ENCODE data around the gene DENND1A. TPM values are rescaled to one million over a fixed set of nuclear protein-coding genes. Genes with fewer than 3 reads are reported as not detected.

DENND1A gene
- 22.4 to 23.5 TPM (median 23.1 TPM) in 3 replicates for total RNA-seq (2021)
- Bru-seq, nascent RNA, result percentile 69 among the genes with signal in this experiment
- long read RNA-seq, experiment 1, full-length matches to known transcripts, result 23 of 69 reads
- long read RNA-seq, experiment 1, partial matches to known transcripts, result 8 of 69 reads
- long read RNA-seq, experiment 1, other reads (novel, unspliced or antisense), result 38 of 69 reads
- long read RNA-seq, experiment 2, partial matches to known transcripts, result 4 of 22 reads
- long read RNA-seq, experiment 2, other reads (novel, unspliced or antisense), result 15 of 22 reads
- long read RNA-seq, experiment 3, partial matches to known transcripts, result 1 of 3 reads
- long read RNA-seq, experiment 3, other reads (novel, unspliced or antisense), result 1 of 3 reads

- ChIA-PET CTCF (interaction anchor here (1.5 kb wide), 1 partner anchor 110 kb away, joined by 3 read pairs; no protein-coding TSS in a partner anchor), POLR2A (no interaction called here)
- ATAC-seq (peak; percentile 76), DNase-seq (ENCODE audit: low spot score) (peak; percentile 95)
- Mint-ChIP-seq H3K9me3 (no peaks in the 10 kb centered on the region), H3K27me3 (ENCODE audit: low read depth) (peaks cover 5% of the 10 kb centered on the region), H3K27ac (peak within 1 kb of the TSS; percentile 78; the same call in 1 of the 2 replicates), H3K4me3 (peak within 1 kb of the TSS; percentile 80), H3K36me3 (no peaks in the 10 kb centered on the region), H3K4me1 (peaks cover 52% of the 10 kb centered on the region)
- TF ChIP-seq ESRRA (CRISPR knock-in tag; IDR thresholded peaks at IDR 0.05; ENCODE audit: borderline replicate concordance) (no peak), CTCF (IDR thresholded peaks at IDR 0.05) (no peak), E2F4 (CRISPR knock-in tag; IDR thresholded peaks at IDR 0.05; ENCODE audit: borderline replicate concordance, low read depth) (no peak), HMGXB4 (CRISPR knock-in tag; IDR thresholded peaks at IDR 0.05) (no peak), FOXK1 (CRISPR knock-in tag; IDR thresholded peaks at IDR 0.05) (no peak), NFYB (CRISPR knock-in tag; conservative IDR thresholded peaks at IDR 0.05; ENCODE audit: low read depth) (no peak), E2F1 (CRISPR knock-in tag; IDR thresholded peaks at IDR 0.05) (no peak), GTF2I (CRISPR knock-in tag; conservative IDR thresholded peaks at IDR 0.05) (no peak), USF2 (CRISPR knock-in tag; IDR thresholded peaks at IDR 0.05) (peak; percentile 53; the same call in 1 of the 2 replicates), GRHL2 (CRISPR knock-in tag; IDR thresholded peaks at IDR 0.05; ENCODE audit: insufficient replicate concordance, severe bottlenecking) (no peak), ZNF425 (CRISPR knock-in tag; conservative IDR thresholded peaks at IDR 0.05) (no peak), MAX (CRISPR knock-in tag; IDR thresholded peaks at IDR 0.05) (peak; percentile 73), PRDM15 (CRISPR knock-in tag; IDR thresholded peaks at IDR 0.05) (no peak), AFF4 (CRISPR knock-in tag; IDR thresholded peaks at IDR 0.05; ENCODE audit: borderline replicate concordance) (no peak), NR2C2 (CRISPR knock-in tag; IDR thresholded peaks at IDR 0.05) (no peak), ZNF219 (CRISPR knock-in tag; IDR thresholded peaks at IDR 0.05; ENCODE audit: borderline replicate concordance) (no peak)
Observed at GRCh38 chr9:123929870-123930831, at the start of gene DENND1A. Gene DENND1A (minus strand): TSS chr9:123930126. CDS start chr9:123929905, 221 bp downstream.
